Fibroblast of skin of left quadriceps (primary cell): ENCODE measurements around the gene ANO7.

Source experiments
- DNase-seq, 2 experiments: peaks; one replicate each; pipeline ENCODE4 v3.0.0-alpha.2; 2013; ENCODE audit warnings: low read depth in 2 of 2

ANO7 gene

GRCh38 chr2:241272303-241273209 lies 84.1 kb downstream of the ANO7 start:
- peak; percentile 62 to 64 for DNase-seq

GRCh38 chr2:241273210-241274020 lies 84.9 kb downstream of the ANO7 start:
- DNase-seq: no peak

- no peak for DNase-seq
Observed at GRCh38 chr2:241274127-241274526, 85.7 kb downstream of the ANO7 start.
